Stimulated activated CD8-positive, alpha-beta memory T cell treated with anti-CD3 and anti-CD28 coated beads, Interleukin-7, amount 100 ng/mL, for 48 hours (primary cell): Measurements from ENCODE around the gene SLC9A1.

Source experiments
- DNase-seq, 2 donors: peaks; one replicate each; pipeline ENCODE4 v3.0.0-alpha.2; 2020; ENCODE audit warnings: low read depth in 1 of 2; ENCODE audit errors: extremely low read depth in 1 of 2

Gene SLC9A1

DNA sequence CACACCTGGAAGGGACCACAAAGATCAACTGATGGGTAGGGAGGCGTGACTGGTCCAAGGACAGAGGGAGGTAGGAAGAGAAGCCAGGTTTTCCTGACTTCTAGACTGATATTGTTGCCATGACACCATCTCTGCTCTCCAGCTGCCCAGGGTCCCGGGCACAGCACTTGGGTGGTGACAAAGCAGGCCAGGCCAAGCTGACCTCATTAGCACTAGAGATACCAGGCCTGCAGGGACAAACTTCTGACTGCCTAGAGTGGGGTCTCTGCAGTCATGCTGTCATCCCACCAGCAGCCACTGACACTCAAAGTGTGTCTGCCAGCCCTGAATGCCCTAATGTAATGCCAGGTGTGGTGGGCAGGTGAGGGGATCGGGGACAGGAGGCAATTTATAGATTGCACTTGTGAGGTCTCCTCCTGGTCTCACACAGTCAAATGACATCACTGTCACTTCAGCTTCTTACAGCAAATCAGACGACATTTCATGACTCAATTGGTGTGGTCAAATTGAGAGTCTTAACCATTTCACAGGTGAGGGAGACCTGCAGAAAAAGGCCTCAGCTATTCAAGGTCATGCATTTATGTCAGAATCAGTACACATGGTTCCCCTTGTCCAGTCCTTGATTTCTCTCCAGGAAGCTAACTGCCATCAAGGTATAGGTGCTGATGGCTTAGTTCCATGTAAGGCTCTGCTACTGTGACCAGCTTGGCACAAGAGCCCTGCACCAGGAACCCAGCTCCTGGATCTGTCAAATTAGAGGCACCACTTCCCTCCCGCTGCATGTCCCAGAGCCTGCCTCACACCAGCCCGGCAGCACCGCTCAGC is 2.7 kb downstream of the SLC9A1 start:
- no peak for DNase-seq

DNA sequence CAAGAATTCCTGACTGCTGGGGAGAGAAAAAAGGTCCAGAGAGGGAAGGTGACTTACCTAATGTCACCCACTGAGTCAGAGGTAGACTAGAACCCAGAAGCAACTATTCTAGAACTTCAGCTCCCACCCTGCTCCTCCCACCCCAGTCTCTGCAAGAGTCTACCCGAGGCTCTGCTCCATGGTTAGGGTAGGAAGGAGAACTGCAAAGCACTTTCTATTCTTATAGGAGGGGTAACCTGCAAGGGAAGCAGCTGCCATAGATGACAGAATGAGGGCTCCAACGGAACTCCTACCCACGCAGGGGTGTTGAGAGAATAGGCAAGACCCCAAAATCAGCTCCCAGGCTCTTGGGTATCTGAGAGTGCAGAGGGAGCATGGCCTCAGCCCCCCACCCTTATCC is 4.3 kb downstream of the SLC9A1 start:
- DNase-seq = no peak

DNA sequence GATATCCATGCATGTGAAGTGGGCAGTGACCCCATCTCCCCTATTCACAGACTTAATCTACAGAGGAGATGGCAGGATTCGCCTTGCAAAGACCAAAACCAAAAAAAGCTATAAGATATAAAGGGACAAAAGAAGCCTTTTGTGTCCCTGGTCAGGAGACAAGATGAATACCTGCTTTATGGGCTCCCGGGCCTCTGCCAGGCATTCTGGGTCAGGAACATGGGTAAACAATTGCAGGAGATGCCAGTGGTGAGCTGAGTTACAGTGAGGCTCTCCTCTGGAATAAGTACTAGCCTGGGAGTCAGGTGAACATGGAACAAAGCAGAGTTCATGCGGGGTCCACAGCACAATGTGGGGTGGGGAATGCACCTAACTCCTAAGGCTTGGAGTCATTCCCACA is 4.7 kb downstream of the SLC9A1 start:
- DNase-seq = no peak

DNA sequence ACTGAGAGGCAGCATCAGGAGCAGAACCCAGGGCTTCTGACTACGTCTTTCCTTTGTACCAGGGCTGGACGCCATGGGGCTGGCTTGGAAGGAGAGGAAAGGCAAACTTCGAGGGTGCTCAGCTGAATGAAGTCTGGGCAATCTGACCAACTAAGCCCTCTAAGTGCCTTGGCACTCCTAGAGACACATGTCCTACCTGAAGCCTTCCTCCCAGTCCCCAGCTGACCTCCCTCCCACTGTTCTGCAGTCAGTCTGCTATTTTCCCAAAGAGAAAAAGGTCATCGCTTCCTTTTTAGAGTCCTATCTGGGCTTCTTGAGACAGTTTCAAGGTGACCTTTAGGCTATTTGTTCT is 5.2 kb downstream of the SLC9A1 start:
- no peak for DNase-seq

DNA sequence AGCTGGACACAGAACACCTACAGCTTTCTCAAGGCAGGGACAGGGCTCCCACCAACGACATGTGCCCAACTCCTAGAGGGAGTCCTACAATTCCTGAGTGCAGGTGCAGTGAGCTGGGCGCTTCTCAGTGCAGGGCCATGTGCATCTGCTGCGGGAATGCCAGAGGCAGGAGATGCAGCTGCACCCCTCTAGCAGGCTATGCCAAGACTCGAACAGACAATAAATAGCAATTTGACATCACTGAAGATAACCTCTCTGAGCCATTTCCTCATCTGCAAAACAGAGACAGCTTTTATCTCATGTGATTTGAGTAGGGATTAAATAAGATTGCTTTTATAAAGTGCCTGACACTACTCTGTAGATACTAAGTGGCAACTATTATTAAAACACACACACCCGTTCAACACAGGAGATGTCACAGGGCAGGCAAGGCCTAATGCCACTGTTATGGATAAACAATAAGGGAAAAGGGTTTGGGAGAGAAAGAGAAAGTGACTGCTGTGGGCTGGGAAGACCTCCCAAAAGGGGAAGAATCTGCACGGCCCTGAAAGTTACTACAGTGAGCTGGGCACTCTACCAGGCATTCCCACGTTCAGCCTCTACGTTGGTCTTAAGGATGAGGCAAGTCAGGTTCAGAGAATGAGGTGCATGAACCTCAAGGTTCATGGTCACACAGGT is 5.7 kb downstream of the SLC9A1 start:
- DNase-seq = no peak

DNA sequence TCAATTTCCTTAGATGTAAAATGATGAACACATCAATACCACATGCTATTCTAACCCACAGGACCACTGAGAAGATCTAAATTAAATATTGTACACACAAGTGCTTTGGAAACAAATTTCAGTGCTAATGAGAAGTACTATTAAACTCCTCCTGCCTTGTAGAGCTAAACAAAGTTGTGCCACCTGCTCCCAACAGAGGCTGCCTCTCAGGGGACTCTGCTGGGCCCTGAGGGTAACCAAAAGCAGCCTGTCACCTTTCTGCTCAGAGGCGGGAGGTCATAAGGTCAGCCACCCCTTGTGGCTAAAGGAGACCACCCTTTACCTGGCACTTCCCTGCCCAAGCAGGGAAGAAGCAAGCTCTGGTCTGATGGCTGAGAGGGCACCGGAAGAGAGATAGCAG is 6.3 kb downstream of the SLC9A1 start:
- no peak for DNase-seq

DNA sequence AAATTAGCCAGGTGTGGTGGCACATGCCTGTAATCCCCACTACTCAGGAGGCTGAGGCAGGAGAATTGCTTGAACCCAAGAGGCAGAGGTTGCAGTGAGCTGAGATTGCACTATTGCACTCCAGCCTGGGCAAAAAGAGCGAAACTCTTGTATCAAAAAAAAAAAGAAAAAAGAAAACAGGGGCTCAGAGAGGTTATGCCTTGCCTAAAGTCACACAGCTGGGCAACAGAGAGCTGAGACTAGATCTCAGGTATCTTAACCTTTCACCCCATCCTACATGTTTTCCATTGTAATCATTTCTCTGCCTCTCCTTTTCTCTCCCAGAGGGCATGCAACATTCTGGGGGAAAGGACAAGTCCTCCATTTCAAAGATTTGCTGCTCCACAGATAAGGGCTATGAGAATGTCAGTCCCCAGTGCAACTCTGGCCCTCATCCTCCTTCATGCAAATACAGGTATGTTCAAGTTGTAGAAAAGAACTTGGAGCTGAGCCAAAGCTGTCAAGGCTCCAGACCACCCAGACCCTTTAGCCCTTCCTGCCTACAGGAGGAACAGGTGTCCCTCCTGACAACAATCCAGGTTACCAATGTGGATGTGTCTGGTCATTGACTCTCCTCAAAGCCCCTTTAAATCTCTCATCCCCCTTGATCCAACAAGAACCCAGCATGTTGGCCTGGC is 6.9 kb downstream of the SLC9A1 start:
- no peak for DNase-seq

DNA sequence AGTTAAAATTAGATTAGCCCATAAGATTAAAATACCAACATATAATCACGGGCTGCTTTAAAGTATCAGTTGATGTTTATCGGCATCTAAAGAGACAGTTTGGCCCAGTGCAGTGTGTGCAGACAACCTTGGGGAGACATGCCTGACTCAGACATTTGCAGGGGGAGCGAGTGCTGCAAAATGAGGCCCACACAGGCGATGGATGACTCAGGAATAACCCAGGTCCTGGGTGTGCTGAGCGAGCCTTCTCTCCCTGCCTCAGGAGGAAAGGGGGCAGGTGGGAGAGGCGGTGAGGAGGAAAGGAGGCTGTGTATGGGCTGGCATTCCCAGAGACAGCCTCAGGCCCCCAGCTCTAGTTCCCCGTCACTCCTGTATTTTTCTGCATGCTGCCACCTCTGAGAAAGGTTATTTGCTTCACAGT is 9.0 kb downstream of the SLC9A1 start:
- DNase-seq = no peak

DNA sequence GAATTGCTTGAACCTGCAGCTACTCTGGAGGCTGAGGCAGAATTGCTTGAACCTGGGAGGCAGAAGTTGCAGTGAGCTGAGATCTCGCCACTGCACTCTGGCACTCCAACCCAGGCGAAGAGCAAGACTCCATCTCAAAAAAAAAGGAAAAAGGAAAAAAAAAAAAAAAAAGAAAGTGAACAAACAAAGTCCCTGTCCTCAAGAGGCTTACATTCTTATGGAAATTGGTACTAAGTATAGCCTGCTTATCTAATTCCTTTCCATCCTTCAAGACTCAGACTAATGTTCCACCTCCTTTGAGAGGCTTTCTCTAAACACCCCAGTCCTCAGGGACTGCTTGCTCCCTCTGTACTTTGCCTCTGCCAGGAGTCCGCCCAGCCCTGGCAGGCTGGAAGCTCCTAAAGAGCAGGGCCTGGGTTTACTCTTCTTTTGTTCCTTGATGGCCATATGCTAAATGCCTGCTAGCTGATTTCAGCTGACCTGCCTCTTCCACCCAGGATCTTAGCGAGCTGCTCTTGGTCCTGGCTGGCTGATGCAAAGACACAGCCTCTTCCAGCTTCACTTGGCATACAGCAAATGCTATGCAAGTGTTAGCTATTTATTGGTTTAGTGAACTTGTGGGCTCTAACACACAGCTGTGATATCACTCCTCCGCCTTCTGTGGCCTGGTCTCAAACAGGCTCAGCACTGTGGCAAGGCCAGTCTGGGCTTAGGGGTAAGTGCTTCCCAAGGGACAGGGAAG is 9.8 kb downstream of the SLC9A1 start:
- no peak for DNase-seq

DNA sequence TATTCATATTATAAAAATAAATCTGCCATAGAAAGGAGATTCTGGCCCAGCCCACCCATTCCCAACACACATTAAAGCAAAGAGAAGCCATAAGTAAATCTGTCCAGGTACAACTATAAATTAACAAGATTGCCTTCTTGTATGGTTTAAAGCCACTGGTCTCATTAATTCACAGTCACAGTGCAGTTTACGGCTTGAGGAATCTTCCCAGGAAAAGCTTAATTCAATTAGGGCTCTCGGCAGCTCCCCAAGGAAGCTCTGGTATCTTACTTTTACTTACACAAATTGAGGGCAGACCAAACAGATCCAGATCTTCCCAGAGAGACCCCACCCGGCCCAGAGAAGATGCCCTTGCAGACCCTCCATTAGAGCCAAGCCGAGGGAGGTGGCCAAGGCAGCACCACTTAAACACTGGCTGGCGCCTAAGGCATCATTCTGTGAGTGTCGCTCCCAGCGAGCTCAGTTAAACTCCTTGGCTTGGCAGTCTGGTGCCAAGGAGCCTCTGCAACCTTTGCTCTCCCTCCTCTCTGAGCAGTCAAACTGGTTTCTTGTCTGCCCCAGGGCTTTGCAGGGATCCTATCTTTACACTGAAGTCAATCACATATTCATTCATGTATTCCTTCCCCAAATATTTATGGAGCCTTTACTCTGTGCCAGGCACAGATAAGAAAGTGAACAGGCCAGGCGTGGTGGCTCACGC is 10.7 kb downstream of the SLC9A1 start:
- DNase-seq = no peak

DNA sequence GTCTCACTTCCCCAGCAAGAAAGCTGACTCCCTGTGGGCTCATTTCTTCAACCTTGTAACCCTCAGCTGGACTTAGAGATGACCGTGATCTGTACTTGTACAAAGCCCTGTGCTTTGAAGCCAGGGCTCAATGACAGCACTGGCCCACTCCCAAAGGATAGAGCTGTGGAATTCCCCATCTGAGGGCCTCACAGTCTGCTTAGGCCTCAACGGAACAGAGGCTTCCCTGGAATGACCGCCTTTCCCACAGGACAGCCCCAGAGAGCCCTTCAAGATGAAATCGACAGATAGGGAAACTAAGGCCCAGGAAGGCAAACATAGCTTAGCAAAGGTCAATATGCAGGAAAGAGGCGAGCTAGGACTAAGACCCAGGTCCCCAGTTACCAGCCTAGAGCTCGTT is 11.5 kb downstream of the SLC9A1 start:
- no peak for DNase-seq

DNA sequence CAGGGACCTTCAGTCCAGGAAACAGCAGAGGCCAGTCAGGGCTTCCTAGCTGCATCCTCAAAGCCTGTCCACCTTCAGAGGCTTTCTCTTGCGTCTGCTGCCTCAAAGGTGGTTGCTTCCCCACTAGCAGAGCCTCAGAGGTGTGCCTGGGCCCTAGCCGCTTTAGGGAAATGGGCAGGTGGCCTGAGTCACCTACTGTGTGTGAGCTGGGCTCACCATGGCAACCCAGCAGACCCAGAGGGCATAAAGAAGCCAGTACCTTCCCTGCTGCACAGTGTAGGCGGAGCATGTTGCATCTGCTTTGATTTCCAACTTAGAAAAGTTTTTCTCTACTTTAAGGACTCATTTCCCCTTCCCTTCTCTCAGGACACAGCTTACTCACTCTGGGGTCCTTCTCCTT is 12.5 kb downstream of the SLC9A1 start:
- DNase-seq = peak in 1 of 2 donors; percentile 25

DNA sequence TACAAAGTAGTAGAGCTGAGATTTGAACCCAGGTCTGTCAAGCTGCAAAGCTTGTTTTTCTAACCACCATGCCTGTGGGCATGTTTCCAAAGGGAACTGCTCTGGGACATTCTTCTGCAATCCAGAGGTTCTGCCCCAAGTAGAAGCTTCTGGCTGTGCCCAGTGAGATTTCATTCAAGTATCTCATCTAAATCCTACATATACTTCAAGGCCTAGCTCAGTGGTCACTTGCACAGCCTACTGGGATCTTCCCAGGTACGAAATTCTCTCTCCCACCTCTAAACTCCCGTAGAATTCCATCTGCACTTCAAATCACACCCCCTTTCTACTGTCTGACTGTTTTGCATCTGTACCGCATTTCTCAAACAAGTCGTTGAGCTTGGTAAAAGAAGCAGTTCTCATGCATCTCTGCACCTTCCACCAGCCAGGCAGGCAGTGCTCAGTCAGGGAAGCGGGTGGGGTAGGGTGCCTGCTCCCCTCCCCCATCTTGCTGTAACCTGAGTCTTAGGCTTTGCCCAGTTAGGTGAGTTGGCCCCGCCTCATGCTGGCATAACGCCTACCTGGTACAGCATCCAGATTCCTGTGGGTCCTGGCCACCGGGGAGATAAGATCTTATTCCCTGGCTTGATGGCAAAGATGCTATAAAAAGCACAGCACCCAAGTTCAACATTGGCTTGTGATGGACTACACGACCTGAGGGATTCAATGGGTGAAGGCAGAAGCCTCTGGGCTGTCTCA is 13.5 kb downstream of the SLC9A1 start:
- no peak for DNase-seq

DNA sequence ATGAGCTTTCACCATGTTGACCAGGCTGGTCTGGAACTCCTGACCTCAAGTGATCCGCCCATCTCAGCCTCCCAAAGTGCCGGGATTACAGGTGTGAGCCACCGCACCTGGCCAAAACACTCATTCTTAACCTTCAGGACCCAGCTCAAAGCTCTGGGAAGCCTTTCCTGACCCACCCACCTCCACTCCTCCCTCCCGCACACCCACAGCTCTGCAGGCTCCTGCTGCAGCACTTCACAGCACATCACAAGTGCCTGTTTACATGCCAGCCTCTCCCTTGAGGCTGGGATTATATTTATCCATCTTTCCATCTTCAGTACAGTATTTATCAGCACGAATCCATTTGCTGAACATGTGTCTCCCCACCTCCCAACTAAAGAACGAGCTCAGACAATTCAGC is 14.9 kb downstream of the SLC9A1 start:
- no peak for DNase-seq

DNA sequence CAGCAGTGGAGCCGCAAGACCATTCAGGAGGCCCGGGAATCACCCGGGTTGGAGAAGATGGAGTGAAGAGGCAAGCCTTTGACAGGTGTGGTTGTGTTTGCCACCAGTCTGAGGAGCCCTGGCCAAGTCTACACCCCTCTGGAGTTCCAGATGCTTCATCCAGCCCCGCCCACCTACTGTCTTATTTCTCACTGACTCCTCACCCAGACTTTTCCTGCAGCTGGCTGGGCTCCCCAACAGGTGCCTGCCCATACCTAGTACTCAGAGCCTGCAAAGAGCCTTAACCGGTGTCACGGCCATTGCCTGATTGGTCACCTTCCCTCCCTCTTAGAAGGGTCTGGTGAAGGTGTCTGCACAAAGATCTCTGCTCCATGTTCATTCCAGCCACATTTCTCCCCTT is 16.0 kb downstream of the SLC9A1 start:
- DNase-seq = no peak

DNA sequence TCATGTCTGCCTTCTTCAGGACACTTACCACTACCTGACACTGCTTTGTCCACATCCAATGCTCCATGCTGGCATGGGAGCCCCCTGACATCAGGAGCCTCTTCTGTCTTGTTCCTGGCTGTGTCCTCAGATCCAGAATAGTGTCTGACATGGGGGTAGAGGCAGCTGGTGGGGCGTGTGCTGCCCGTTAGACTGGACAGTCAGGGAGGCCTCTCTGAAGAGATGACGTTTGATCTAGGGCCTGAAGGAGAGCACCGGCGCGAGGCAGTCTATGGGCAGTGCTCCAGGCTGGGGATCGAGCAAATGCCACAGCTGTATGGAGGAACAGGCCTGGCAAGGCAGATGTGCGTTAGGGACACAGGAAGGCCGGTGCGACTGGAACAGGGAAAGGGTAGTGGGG is 16.6 kb downstream of the SLC9A1 start:
- no peak for DNase-seq

DNA sequence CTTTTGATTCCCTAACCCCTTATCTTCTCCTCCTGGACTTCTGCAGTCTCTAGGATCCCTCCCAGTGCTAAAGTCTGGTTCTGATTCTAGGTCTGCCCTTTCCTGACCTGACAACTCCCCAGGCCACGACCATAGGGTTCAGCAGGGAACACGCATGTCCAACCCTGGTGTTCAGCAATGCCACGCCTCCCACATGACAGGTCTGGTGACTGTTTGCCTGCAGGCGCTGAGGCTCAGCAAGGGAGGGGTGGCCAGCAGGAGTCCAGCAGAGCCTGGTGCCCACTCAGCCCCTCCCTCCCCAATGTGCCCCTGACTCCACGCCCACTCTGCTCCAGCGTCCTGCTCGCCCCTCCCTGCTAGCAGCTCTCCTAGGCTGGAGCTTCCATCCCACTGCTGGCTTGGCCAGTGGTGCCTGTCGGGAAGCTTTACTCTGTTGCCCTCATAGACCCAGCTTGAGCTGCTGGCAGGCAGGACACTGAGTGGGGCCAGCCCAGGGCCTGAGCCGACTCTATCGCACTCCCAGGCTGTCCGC is 17.3 kb downstream of the SLC9A1 start:
- no peak for DNase-seq

DNA sequence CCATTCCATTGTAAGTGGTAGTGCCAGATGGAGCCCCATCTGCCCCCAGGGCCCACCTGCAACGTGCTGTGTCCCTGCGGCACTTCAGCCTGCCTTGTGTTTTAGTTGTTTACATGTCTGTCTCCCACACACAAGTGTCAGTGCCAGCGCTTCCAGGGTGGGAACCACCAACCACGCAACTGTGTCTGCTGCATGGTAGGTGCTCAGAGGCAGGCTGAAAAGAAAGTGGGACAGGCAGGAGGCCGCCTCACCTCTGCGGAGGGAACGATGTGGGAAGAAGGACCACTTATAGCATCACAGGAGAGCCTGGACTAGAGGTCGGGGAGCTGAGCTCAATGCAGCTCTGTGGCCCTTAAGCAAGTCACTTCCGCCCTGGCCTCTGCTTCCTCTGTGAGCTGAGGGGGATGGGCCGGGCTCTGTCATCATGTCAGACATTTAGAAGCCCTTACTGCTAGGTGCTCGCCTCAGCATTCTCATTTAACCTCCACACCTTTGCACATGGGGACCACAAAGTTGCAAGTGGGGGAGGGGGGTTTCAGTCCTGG is 17.9 kb downstream of the SLC9A1 start:
- DNase-seq = peak; percentile 58 to 82

DNA sequence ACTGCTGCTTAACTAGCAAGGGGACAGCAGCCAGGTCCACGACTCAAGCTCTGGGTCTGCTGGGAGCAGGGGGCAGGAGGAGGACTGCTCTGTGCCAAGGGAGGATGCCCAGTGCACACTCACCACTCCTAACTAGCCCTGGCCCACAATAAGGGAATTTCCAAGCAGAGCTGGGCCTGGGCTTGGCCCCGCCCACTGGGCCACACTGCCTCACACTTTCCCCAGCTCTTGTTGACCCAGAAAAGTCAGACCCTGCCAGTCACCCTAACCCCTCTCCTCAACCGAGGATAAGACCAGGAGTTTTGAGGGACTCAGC is 18.7 kb downstream of the SLC9A1 start:
- DNase-seq = no peak
